Gastrocnemius medialis (tissue), 4 donors: Measurements from ENCODE around the gene SIRT7. TPM values are rescaled to one million over a fixed set of nuclear protein-coding genes. Genes with fewer than 3 reads are reported as not detected.

Experiments used
- ATAC-seq, 2 donors: fragments of 150-250 bp; one replicate each; pipeline ENCODE4 v1.9.1; 2016
- DNase-seq, 2 donors: peaks; one replicate each; pipeline ENCODE4 v3.0.0-alpha.2; 2019
- H3K27ac ChIP-seq, 4 donors: fragments of 200-600 bp; sonication (generic); 1 replicate in 1 of 4; 2 replicates in 3 of 4; pipeline ENCODE4 v1.5.1; 2016 to 2018; ENCODE audit warnings: mild to moderate bottlenecking in 2 of 4, moderate library complexity in 1 of 4
- H3K27me3 ChIP-seq, 3 donors: fragments of 200-600 bp; sonication (generic) in 2 of 3; 1 replicate in 1 of 3; 2 replicates in 2 of 3; pipeline versions ENCODE4 v1.5.1 to v1.6.0; 2016 to 2019; ENCODE audit warnings: mild to moderate bottlenecking in 1 of 3, moderate library complexity in 1 of 3
- H3K36me3 ChIP-seq, 2 donors: fragments of 200-600 bp; sonication (generic) in 1 of 2; one replicate each; pipeline ENCODE4 v1.5.1; 2017 to 2018
- H3K4me1 ChIP-seq, 2 donors: fragments of 200-600 bp; sonication (generic) in 1 of 2; one replicate each; pipeline ENCODE4 v1.5.1; 2016 to 2017; ENCODE audit warnings: mild to moderate bottlenecking in 2 of 2
- H3K4me3 ChIP-seq, 4 donors: fragments of 200-600 bp; sonication (generic) in 3 of 4; 1 replicate in 1 of 4; 2 replicates in 3 of 4; pipeline ENCODE4 v1.5.1; 2016 to 2019; ENCODE audit warnings: mild to moderate bottlenecking in 2 of 4
- H3K9me3 ChIP-seq, 3 donors: fragments of 200-600 bp; sonication (generic) in 2 of 3; 1 replicate in 1 of 3; 2 replicates in 2 of 3; pipeline ENCODE4 v1.5.1; 2016 to 2019
- POLR2A ChIP-seq, 2 donors: fragments of 450-650 bp; IDR thresholded peaks; one replicate each; pipeline ENCODE4 v1.6.1; 2017; ENCODE audit warnings: antibody characterized with exemption in 2 of 2, mild to moderate bottlenecking in 2 of 2, moderate library complexity in 2 of 2
- in situ Hi-C, 4 donors: fragments of 200-750 bp; cut with MboI; loops; one replicate each; pipeline versions ENCODE4 v1.15.0 to v1.8.0; 2017; ENCODE audit warnings: low sequenced_read_pairs in 4 of 4
- intact Hi-C: fragments of 100-400 bp; cut with DNase I; formaldehyde crosslinking; loops from one replicate; pipeline ENCODE4 v1.15.1; 2023; ENCODE audit warnings: low total_unique reads
- total RNA-seq, 4 donors: library from RNA; depleted of rRNA; stranded (reverse); fragments of >200 nt; gene quantifications; one replicate each; pipeline versions ENCODE4 v1.1.0 to v1.2.3, GENCODE V29; 2016
- TF ChIP-seq, protein P1 (sequence below), 5 experiments: fragments of 450-650 bp in 3 of 5; fragments of 200-600 bp in 2 of 5; sonication (generic) in 2 of 5; IDR thresholded peaks in 4 of 5; conservative IDR thresholded peaks in 1 of 5; 1 replicate in 4 of 5; 2 replicates in 1 of 5; pipeline ENCODE4 v1.5.1; 2016 to 2019; ENCODE audit warnings: antibody characterized with exemption in 5 of 5, mild to moderate bottlenecking in 3 of 5, moderate library complexity in 3 of 5

Gene SIRT7
- total RNA-seq, 4 donors from 2014 or later = 7.2 to 11.4 (median 8.3) TPM

DNA sequence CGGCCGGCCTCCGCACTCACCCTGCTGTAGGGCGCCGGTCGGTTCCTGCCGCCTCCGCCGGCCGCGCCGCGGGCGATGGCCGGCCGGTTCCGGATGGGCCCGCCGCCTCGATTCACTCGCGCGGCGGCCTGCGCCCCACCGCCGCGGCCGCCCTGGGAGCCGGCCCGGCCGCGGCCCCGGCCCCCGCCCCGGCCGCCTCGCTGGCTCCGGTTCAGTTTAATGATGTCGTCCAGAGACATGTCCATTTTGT is 26.7 kb downstream of the SIRT7 start:
- H3K4me1 ChIP-seq = peaks cover 28 to 33% of the 10 kb centered on the region in 2 donors
- peak overlapping the region; percentile 95 to 98 (median 97) for H3K27ac ChIP-seq
- H3K4me3 ChIP-seq = peak overlapping the region; percentile 62 to 96 (median 88)
- TF ChIP-seq, protein P1, sequence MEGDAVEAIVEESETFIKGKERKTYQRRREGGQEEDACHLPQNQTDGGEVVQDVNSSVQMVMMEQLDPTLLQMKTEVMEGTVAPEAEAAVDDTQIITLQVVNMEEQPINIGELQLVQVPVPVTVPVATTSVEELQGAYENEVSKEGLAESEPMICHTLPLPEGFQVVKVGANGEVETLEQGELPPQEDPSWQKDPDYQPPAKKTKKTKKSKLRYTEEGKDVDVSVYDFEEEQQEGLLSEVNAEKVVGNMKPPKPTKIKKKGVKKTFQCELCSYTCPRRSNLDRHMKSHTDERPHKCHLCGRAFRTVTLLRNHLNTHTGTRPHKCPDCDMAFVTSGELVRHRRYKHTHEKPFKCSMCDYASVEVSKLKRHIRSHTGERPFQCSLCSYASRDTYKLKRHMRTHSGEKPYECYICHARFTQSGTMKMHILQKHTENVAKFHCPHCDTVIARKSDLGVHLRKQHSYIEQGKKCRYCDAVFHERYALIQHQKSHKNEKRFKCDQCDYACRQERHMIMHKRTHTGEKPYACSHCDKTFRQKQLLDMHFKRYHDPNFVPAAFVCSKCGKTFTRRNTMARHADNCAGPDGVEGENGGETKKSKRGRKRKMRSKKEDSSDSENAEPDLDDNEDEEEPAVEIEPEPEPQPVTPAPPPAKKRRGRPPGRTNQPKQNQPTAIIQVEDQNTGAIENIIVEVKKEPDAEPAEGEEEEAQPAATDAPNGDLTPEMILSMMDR (IDR thresholded peaks at IDR 0.05 in 4 of 5, conservative IDR thresholded peaks at IDR 0.05 in 1 of 5) = no peak
- TF ChIP-seq POLR2A (IDR thresholded peaks at IDR 0.05) = no peak
- H3K36me3 ChIP-seq = peaks cover 0 to 45% of the 10 kb centered on the region in 2 donors
- H3K9me3 ChIP-seq = no peaks in the 10 kb centered on the region
- H3K27me3 ChIP-seq = no peaks in the 10 kb centered on the region
- intact Hi-C loops (loop anchor here (1.0 kb wide), 1 partner anchor 20 kb away; the partner anchor contains the start of gene PCYT2), in situ Hi-C loops (no loop called here)
- peak; percentile 5 to 11 for ATAC-seq
- no peak for DNase-seq

DNA sequence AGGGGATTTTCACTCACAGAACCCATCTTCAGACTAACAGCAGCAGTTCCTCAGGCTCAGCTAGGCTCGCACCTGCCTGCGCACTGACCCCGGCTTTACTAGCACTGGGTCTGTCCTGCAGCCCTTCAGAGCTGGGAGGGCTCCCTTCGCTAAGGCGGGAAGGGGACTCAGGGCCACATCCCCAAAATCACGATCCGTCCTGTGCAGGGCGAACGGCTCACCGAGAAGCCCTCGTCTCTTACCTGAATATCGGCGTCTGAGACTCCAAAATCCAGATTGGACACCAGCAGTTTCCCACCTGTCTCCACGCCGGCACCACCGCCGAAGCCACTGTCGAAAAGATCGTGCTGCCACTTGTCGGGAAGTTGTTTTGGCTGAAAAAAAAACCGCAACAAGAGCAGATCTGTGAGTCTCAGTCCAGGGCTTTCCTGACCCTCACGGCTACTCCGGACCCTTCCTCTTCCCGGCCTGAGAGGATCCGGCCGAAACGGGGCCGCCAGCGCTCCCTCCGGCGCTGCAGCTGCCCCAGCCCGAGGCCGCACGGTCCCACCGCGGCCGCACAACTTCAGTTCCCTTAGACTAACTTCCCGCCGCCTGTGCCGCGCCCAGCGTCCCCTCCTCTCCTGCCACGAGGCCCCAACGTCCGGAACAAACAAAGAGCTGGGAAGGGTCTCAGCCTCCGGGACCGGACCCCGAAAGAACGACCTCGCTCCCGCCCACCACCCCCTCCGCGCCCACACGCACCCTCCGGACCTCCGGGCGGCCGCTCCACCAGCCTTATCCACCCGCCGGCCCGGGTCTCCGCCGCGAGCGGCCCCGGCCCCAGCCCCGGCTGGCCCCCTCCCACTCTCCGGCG is 27.3 kb downstream of the SIRT7 start:
- DNase-seq (peak in 1 of 2 donors; percentile 13), ATAC-seq (no peak)

GRCh38 chr17:81889602-81890001 is 28.4 kb downstream of the SIRT7 start:
- intact Hi-C loops (no loop called here), in situ Hi-C loops (no loop called here)
- TF ChIP-seq, protein P1 (IDR thresholded peaks at IDR 0.05 in 4 of 5, conservative IDR thresholded peaks at IDR 0.05 in 1 of 5) = no peak
- no peak for TF ChIP-seq POLR2A (IDR thresholded peaks at IDR 0.05)
- no peak for DNase-seq
- H3K4me3 ChIP-seq = no peak overlapping the region
- H3K36me3 ChIP-seq = peaks cover 0 to 43% of the 10 kb centered on the region in 2 donors
- no peaks in the 10 kb centered on the region for H3K27me3 ChIP-seq
- H3K9me3 ChIP-seq = no peaks in the 10 kb centered on the region
- ATAC-seq = no peak
- H3K27ac ChIP-seq = peak overlapping the region; percentile 65 to 98 (median 97)
- peaks cover 42 to 47% of the 10 kb centered on the region in 2 donors for H3K4me1 ChIP-seq

More for the DNA sequence above, 27.3 kb downstream of the SIRT7 start:
- Histone ChIP-seq H3K4me3 (peak overlapping the region; percentile 62 to 96 (median 88)), H3K4me1 (peaks cover 31 to 36% of the 10 kb centered on the region in 2 donors), H3K27ac (peak overlapping the region; percentile 65 to 98 (median 97)), H3K36me3 (peaks cover 0 to 45% of the 10 kb centered on the region in 2 donors), H3K9me3 (no peaks in the 10 kb centered on the region), H3K27me3 (no peaks in the 10 kb centered on the region)
- TF ChIP-seq POLR2A (IDR thresholded peaks at IDR 0.05) = no peak
- TF ChIP-seq, protein P1 (IDR thresholded peaks at IDR 0.05 in 4 of 5, conservative IDR thresholded peaks at IDR 0.05 in 1 of 5) = no peak
- in situ Hi-C loops = no loop called here
- intact Hi-C loops = loop anchor here (1.0 kb wide), 1 partner anchor 21 kb away; the partner anchor contains the start of gene PCYT2

- Histone ChIP-seq H3K4me1 (peaks cover 44 to 51% of the 10 kb centered on the region in 2 donors), H3K36me3 (peaks cover 0 to 38% of the 10 kb centered on the region in 2 donors), H3K4me3 (no peak overlapping the region), H3K27me3 (no peaks in the 10 kb centered on the region), H3K27ac (peak overlapping the region; percentile 6 to 98 (median 82)), H3K9me3 (no peaks in the 10 kb centered on the region)
- DNase-seq = no peak
- no peak for ATAC-seq
- in situ Hi-C loops (no loop called here), intact Hi-C loops (no loop called here)
- TF ChIP-seq, protein P1 (IDR thresholded peaks at IDR 0.05 in 4 of 5, conservative IDR thresholded peaks at IDR 0.05 in 1 of 5) = no peak
- no peak for TF ChIP-seq POLR2A (IDR thresholded peaks at IDR 0.05)
Observed at GRCh38 chr17:81888988-81889595, 28.9 kb downstream of the SIRT7 start.
